Measurements from ENCODE around the gene GNG14. TPM values are rescaled to one million over a fixed set of nuclear protein-coding genes. Genes with fewer than 3 reads are reported as not detected.

The GNG14 gene
- total and polyA plus RNA-seq, 10 of the 15 experiments (the other 5 are each of a cell fraction or from before 2014, with no cell fraction given) = not detected

DNA sequence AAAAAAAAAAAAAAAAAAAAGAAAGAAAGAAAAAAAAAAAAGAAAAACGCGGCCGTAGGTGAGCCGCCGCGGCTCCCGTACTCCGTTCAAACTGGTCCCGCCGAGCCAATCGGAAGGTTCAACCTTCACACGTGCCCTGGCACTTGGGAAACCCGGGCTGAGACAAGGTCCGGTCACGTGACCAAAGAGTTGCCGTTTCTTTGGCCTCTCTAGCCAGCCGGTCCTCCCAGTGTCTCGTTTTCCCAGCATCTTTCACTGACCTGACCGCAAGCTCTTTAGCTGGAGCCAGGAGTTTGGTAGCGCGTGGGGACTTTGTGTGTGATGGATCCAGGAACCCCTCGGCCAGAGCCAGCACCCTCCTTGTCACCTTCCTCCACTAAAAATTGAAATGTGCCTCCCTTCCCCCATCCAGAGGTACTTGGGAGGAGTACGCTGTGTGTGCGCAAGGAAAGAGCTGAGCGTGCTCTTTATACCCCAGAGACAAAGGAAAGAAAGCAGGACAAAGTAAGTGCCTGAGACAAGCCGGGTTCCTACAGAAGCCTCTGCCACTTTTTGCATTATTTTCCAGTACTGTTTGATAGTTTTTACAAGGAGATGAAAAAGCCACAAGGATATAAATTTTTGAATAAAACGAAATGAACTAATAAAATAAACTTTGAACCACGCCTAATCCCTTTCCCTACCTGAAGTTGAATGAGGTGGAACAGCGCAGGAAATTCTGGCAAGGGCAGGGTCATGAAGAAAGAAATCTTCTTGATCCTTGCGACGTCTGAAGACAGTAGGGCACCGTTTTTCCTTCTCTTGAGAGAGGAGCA is 35.0 kb downstream of the GNG14 start (continued):
- peak; percentile 53 for TF ChIP-seq RELA (IDR thresholded peaks at IDR 0.05; ENCODE audit: borderline replicate concordance, partially characterized antibody)
- no peak for TF ChIP-seq CBX3 (IDR thresholded peaks at IDR 0.05; ENCODE audit: borderline replicate concordance, low read depth)
- peak; percentile 81 for TF ChIP-seq CREM (IDR thresholded peaks at IDR 0.05; ENCODE audit: low read depth)
- TF ChIP-seq, protein P1, sequence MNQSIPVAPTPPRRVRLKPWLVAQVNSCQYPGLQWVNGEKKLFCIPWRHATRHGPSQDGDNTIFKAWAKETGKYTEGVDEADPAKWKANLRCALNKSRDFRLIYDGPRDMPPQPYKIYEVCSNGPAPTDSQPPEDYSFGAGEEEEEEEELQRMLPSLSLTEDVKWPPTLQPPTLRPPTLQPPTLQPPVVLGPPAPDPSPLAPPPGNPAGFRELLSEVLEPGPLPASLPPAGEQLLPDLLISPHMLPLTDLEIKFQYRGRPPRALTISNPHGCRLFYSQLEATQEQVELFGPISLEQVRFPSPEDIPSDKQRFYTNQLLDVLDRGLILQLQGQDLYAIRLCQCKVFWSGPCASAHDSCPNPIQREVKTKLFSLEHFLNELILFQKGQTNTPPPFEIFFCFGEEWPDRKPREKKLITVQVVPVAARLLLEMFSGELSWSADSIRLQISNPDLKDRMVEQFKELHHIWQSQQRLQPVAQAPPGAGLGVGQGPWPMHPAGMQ (IDR thresholded peaks at IDR 0.05; ENCODE audit: borderline replicate concordance) = no peak
- TF ChIP-seq NFYB (IDR thresholded peaks at IDR 0.05; ENCODE audit: insufficient read depth, low read depth, low read length) = peak; percentile 86
- peak; percentile 66 for TF ChIP-seq SP1 (IDR thresholded peaks at IDR 0.05; ENCODE audit: low read depth, low read length)
- TF ChIP-seq CREB1 (IDR thresholded peaks at IDR 0.05; ENCODE audit: low read depth) = peak; percentile 75
- TF ChIP-seq, protein P2, sequence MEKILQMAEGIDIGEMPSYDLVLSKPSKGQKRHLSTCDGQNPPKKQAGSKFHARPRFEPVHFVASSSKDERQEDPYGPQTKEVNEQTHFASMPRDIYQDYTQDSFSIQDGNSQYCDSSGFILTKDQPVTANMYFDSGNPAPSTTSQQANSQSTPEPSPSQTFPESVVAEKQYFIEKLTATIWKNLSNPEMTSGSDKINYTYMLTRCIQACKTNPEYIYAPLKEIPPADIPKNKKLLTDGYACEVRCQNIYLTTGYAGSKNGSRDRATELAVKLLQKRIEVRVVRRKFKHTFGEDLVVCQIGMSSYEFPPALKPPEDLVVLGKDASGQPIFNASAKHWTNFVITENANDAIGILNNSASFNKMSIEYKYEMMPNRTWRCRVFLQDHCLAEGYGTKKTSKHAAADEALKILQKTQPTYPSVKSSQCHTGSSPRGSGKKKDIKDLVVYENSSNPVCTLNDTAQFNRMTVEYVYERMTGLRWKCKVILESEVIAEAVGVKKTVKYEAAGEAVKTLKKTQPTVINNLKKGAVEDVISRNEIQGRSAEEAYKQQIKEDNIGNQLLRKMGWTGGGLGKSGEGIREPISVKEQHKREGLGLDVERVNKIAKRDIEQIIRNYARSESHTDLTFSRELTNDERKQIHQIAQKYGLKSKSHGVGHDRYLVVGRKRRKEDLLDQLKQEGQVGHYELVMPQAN (conservative IDR thresholded peaks at IDR 0.05) = peak; percentile 75
- no peak for TF ChIP-seq PML (IDR thresholded peaks at IDR 0.05; ENCODE audit: low read length)
- TF ChIP-seq BHLHE40 (IDR thresholded peaks at IDR 0.05; ENCODE audit: borderline replicate concordance in 1 of 2, low read depth in 2 of 2, low read length in 1 of 2) = peak; percentile 97 to 100
- no peak for TF ChIP-seq CHD1 (IDR thresholded peaks at IDR 0.05; ENCODE audit: low read depth, low read length)
- peak; percentile 96 for TF ChIP-seq RUNX3 (IDR thresholded peaks at IDR 0.05; ENCODE audit: low read length)
- TF ChIP-seq ZNF622 (IDR thresholded peaks at IDR 0.05) = no peak
- TF ChIP-seq, protein P3, sequence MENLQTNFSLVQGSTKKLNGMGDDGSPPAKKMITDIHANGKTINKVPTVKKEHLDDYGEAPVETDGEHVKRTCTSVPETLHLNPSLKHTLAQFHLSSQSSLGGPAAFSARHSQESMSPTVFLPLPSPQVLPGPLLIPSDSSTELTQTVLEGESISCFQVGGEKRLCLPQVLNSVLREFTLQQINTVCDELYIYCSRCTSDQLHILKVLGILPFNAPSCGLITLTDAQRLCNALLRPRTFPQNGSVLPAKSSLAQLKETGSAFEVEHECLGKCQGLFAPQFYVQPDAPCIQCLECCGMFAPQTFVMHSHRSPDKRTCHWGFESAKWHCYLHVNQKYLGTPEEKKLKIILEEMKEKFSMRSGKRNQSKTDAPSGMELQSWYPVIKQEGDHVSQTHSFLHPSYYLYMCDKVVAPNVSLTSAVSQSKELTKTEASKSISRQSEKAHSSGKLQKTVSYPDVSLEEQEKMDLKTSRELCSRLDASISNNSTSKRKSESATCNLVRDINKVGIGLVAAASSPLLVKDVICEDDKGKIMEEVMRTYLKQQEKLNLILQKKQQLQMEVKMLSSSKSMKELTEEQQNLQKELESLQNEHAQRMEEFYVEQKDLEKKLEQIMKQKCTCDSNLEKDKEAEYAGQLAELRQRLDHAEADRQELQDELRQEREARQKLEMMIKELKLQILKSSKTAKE (IDR thresholded peaks at IDR 0.05; ENCODE audit: low read depth, poor library complexity, severe bottlenecking) = no peak
- no peak for TF ChIP-seq ZNF274 (IDR thresholded peaks at IDR 0.05; ENCODE audit: insufficient read depth, insufficient read length)
- no peak for TF ChIP-seq TCF7 (IDR thresholded peaks at IDR 0.05; ENCODE audit: borderline replicate concordance)
- TF ChIP-seq STAT3 (IDR thresholded peaks at IDR 0.05; ENCODE audit: low read depth, low read length) = no peak
- TF ChIP-seq, protein P4, sequence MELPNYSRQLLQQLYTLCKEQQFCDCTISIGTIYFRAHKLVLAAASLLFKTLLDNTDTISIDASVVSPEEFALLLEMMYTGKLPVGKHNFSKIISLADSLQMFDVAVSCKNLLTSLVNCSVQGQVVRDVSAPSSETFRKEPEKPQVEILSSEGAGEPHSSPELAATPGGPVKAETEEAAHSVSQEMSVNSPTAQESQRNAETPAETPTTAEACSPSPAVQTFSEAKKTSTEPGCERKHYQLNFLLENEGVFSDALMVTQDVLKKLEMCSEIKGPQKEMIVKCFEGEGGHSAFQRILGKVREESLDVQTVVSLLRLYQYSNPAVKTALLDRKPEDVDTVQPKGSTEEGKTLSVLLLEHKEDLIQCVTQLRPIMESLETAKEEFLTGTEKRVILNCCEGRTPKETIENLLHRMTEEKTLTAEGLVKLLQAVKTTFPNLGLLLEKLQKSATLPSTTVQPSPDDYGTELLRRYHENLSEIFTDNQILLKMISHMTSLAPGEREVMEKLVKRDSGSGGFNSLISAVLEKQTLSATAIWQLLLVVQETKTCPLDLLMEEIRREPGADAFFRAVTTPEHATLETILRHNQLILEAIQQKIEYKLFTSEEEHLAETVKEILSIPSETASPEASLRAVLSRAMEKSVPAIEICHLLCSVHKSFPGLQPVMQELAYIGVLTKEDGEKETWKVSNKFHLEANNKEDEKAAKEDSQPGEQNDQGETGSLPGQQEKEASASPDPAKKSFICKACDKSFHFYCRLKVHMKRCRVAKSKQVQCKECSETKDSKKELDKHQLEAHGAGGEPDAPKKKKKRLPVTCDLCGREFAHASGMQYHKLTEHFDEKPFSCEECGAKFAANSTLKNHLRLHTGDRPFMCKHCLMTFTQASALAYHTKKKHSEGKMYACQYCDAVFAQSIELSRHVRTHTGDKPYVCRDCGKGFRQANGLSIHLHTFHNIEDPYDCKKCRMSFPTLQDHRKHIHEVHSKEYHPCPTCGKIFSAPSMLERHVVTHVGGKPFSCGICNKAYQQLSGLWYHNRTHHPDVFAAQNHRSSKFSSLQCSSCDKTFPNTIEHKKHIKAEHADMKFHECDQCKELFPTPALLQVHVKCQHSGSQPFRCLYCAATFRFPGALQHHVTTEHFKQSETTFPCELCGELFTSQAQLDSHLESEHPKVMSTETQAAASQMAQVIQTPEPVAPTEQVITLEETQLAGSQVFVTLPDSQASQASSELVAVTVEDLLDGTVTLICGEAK (IDR thresholded peaks at IDR 0.05; ENCODE audit: borderline replicate concordance) = peak; percentile 84; the same call in 1 of the 2 replicates
- TF ChIP-seq BMI1 (IDR thresholded peaks at IDR 0.05; ENCODE audit: borderline replicate concordance) = no peak
- TF ChIP-seq HDAC2 (IDR thresholded peaks at IDR 0.05) = no peak
